Measurements from ENCODE around the gene SLC35F1. TPM values are rescaled to one million over a fixed set of nuclear protein-coding genes. Genes with fewer than 3 reads are reported as not detected.
"Not testable (repeated sequence)": the region's sequence is repeated elsewhere in the genome, so short reads cannot be mapped to it uniquely, and the experiment has no call there.

Gene SLC35F1
- total RNA-seq: 10 to 100 TPM; 27.8 to 68.7 TPM
- polyA plus RNA-seq (ENCODE audit: insufficient read length in 2 of 2): 10 to 100 TPM; 54.5 to 68.4 TPM
- long read RNA-seq, donor 1, full-length matches to known transcripts: 15 of 15 reads
- long read RNA-seq, donor 1, partial matches to known transcripts: 0 of 15 reads
- long read RNA-seq, donor 1, other reads (novel, unspliced or antisense): 0 of 15 reads
- long read RNA-seq, donor 2, full-length matches to known transcripts: 5 of 5 reads
- long read RNA-seq, donor 2, partial matches to known transcripts: 0 of 5 reads
- long read RNA-seq, donor 2, other reads (novel, unspliced or antisense): 0 of 5 reads
- long read RNA-seq, donor 3, full-length matches to known transcripts: 10 of 10 reads
- long read RNA-seq, donor 3, partial matches to known transcripts: 0 of 10 reads
- long read RNA-seq, donor 3, other reads (novel, unspliced or antisense): 0 of 10 reads
- long read RNA-seq, donor 4: 0 reads

GRCh38 chr6:117906958-117907600, at the start of gene SLC35F1:
Gene SLC35F1 (plus strand): TSS chr6:117907264.
- under 1% methylated on average over 82 of the region's 82 CpGs for whole genome bisulfite sequencing (ENCODE audit: insufficient coverage)
- Histone ChIP-seq H3K4me3 (ENCODE audit: low read depth, low read length) (peak within 1 kb of the TSS; percentile 79), H3K4me1 (ENCODE audit: control insufficient read depth, insufficient read depth, low read length) (no peaks in the 10 kb centered on the region), H3K27me3 (ENCODE audit: control insufficient read depth, insufficient read depth, low read length) (no peaks in the 10 kb centered on the region), H3K9me3 (ENCODE audit: control insufficient read depth, insufficient read depth, low read length) (no peaks in the 10 kb centered on the region), H3K36me3 (ENCODE audit: control insufficient read depth, insufficient read depth, low read length) (no peaks in the 10 kb centered on the region), H3K27ac (ENCODE audit: low read depth, low read length) (peak within 1 kb of the TSS; percentile 86)
- DNase-seq (ENCODE audit: low read depth in 4 of 6, low spot score in 6 of 6): peak in 3 of 6 donors; percentile 70 to 93 (median 91)

GRCh38 chr6:117858601-117859000, 48.5 kb upstream of the SLC35F1 start:
- not testable (repeated sequence) for H3K36me3 ChIP-seq (ENCODE audit: control insufficient read depth, insufficient read depth, low read length); H3K4me3 ChIP-seq (ENCODE audit: low read depth, low read length); H3K4me1 ChIP-seq (ENCODE audit: control insufficient read depth, insufficient read depth, low read length); H3K27ac ChIP-seq (ENCODE audit: low read depth, low read length); H3K9me3 ChIP-seq (ENCODE audit: control insufficient read depth, insufficient read depth, low read length); H3K27me3 ChIP-seq (ENCODE audit: control insufficient read depth, insufficient read depth, low read length); DNase-seq (ENCODE audit: low read depth in 4 of 6, low spot score in 6 of 6)
- WGBS (ENCODE audit: insufficient coverage): 71% methylated on average over 1 of the region's 2 CpGs

- Histone ChIP-seq H3K4me3 (ENCODE audit: low read depth, low read length) (no peak overlapping the region), H3K4me1 (ENCODE audit: control insufficient read depth, insufficient read depth, low read length) (no peaks in the 10 kb centered on the region), H3K36me3 (ENCODE audit: control insufficient read depth, insufficient read depth, low read length) (no peaks in the 10 kb centered on the region), H3K27ac (ENCODE audit: low read depth, low read length) (no peak overlapping the region), H3K27me3 (ENCODE audit: control insufficient read depth, insufficient read depth, low read length) (no peaks in the 10 kb centered on the region), H3K9me3 (ENCODE audit: control insufficient read depth, insufficient read depth, low read length) (peaks cover 6% of the 10 kb centered on the region)
- no CpG with 5 or more reads among the region's 3 CpGs for WGBS (ENCODE audit: insufficient coverage)
- no peak for DNase-seq (ENCODE audit: low read depth in 4 of 6, low spot score in 6 of 6)
These were observed 45.5 kb upstream of the SLC35F1 start for GRCh38 chr6:117861545-117861944.

- DNase-seq (ENCODE audit: low read depth in 4 of 6, low spot score in 6 of 6): no peak
- WGBS (ENCODE audit: insufficient coverage): 82% methylated on average over 1 of the region's 4 CpGs
- peaks cover 4% of the 10 kb centered on the region for H3K9me3 ChIP-seq (ENCODE audit: control insufficient read depth, insufficient read depth, low read length)
- H3K4me1 ChIP-seq (ENCODE audit: control insufficient read depth, insufficient read depth, low read length): no peaks in the 10 kb centered on the region
- no peak overlapping the region for H3K27ac ChIP-seq (ENCODE audit: low read depth, low read length)
- H3K27me3 ChIP-seq (ENCODE audit: control insufficient read depth, insufficient read depth, low read length): no peaks in the 10 kb centered on the region
- no peaks in the 10 kb centered on the region for H3K36me3 ChIP-seq (ENCODE audit: control insufficient read depth, insufficient read depth, low read length)
- no peak overlapping the region for H3K4me3 ChIP-seq (ENCODE audit: low read depth, low read length)
These were observed 40.5 kb upstream of the SLC35F1 start for GRCh38 chr6:117866561-117866960.

- DNase-seq (ENCODE audit: low read depth in 4 of 6, low spot score in 6 of 6): no peak
- no peaks in the 10 kb centered on the region for H3K27me3 ChIP-seq (ENCODE audit: control insufficient read depth, insufficient read depth, low read length)
- no peaks in the 10 kb centered on the region for H3K4me1 ChIP-seq (ENCODE audit: control insufficient read depth, insufficient read depth, low read length)
- H3K4me3 ChIP-seq (ENCODE audit: low read depth, low read length): no peak overlapping the region
- WGBS (ENCODE audit: insufficient coverage): 100% methylated on average over 1 of the region's 4 CpGs
- H3K36me3 ChIP-seq (ENCODE audit: control insufficient read depth, insufficient read depth, low read length): no peaks in the 10 kb centered on the region
- H3K27ac ChIP-seq (ENCODE audit: low read depth, low read length): no peak overlapping the region
- peaks cover 4% of the 10 kb centered on the region for H3K9me3 ChIP-seq (ENCODE audit: control insufficient read depth, insufficient read depth, low read length)
These were observed 36.4 kb upstream of the SLC35F1 start for GRCh38 chr6:117870486-117871242.

GRCh38 chr6:117880824-117881223, 26.2 kb upstream of the SLC35F1 start:
- Histone ChIP-seq H3K9me3 (ENCODE audit: control insufficient read depth, insufficient read depth, low read length) (no peaks in the 10 kb centered on the region), H3K4me3 (ENCODE audit: low read depth, low read length) (no peak overlapping the region), H3K27me3 (ENCODE audit: control insufficient read depth, insufficient read depth, low read length) (no peaks in the 10 kb centered on the region), H3K27ac (ENCODE audit: low read depth, low read length) (no peak overlapping the region), H3K4me1 (ENCODE audit: control insufficient read depth, insufficient read depth, low read length) (no peaks in the 10 kb centered on the region), H3K36me3 (ENCODE audit: control insufficient read depth, insufficient read depth, low read length) (no peaks in the 10 kb centered on the region)
- no peak for DNase-seq (ENCODE audit: low read depth in 4 of 6, low spot score in 6 of 6)
- WGBS (ENCODE audit: insufficient coverage): no CpG with 5 or more reads among the region's 1 CpG

- Histone ChIP-seq H3K4me3 (ENCODE audit: low read depth, low read length) (no peak overlapping the region), H3K27me3 (ENCODE audit: control insufficient read depth, insufficient read depth, low read length) (no peaks in the 10 kb centered on the region), H3K4me1 (ENCODE audit: control insufficient read depth, insufficient read depth, low read length) (no peaks in the 10 kb centered on the region), H3K9me3 (ENCODE audit: control insufficient read depth, insufficient read depth, low read length) (no peaks in the 10 kb centered on the region), H3K27ac (ENCODE audit: low read depth, low read length) (no peak overlapping the region), H3K36me3 (ENCODE audit: control insufficient read depth, insufficient read depth, low read length) (no peaks in the 10 kb centered on the region)
- DNase-seq (ENCODE audit: low read depth in 4 of 6, low spot score in 6 of 6): peak in 1 of 6 donors; percentile 29
These were observed 16.9 kb upstream of the SLC35F1 start for GRCh38 chr6:117890172-117890571.

- no peaks in the 10 kb centered on the region for H3K9me3 ChIP-seq (ENCODE audit: control insufficient read depth, insufficient read depth, low read length)
- 2% methylated on average over 10 of the region's 14 CpGs for WGBS (ENCODE audit: insufficient coverage)
- no peaks in the 10 kb centered on the region for H3K36me3 ChIP-seq (ENCODE audit: control insufficient read depth, insufficient read depth, low read length)
- peak overlapping the region; percentile 86 for H3K27ac ChIP-seq (ENCODE audit: low read depth, low read length)
- peak in 2 of 6 donors; percentile 57 to 87 for DNase-seq (ENCODE audit: low read depth in 4 of 6, low spot score in 6 of 6)
- peak overlapping the region; percentile 79 for H3K4me3 ChIP-seq (ENCODE audit: low read depth, low read length)
- H3K27me3 ChIP-seq (ENCODE audit: control insufficient read depth, insufficient read depth, low read length): no peaks in the 10 kb centered on the region
- H3K4me1 ChIP-seq (ENCODE audit: control insufficient read depth, insufficient read depth, low read length): no peaks in the 10 kb centered on the region
These were observed 532 bp upstream of the SLC35F1 start for GRCh38 chr6:117906507-117906957.

- Histone ChIP-seq H3K27me3 (ENCODE audit: control insufficient read depth, insufficient read depth, low read length) (no peaks in the 10 kb centered on the region), H3K4me1 (ENCODE audit: control insufficient read depth, insufficient read depth, low read length) (no peaks in the 10 kb centered on the region), H3K4me3 (ENCODE audit: low read depth, low read length) (peak overlapping the region; percentile 79), H3K9me3 (ENCODE audit: control insufficient read depth, insufficient read depth, low read length) (no peaks in the 10 kb centered on the region), H3K36me3 (ENCODE audit: control insufficient read depth, insufficient read depth, low read length) (no peaks in the 10 kb centered on the region), H3K27ac (ENCODE audit: low read depth, low read length) (peak overlapping the region; percentile 84)
- WGBS (ENCODE audit: insufficient coverage): under 1% methylated on average over 81 of the region's 81 CpGs
- DNase-seq (ENCODE audit: low read depth in 4 of 6, low spot score in 6 of 6): peak in 1 of 6 donors; percentile 70
These were observed 659 bp downstream of the SLC35F1 start for GRCh38 chr6:117907601-117908245.
